ENCODE measurements around the gene CEP43.

GRCh38 chr6:167031082-167031709, 32.0 kb downstream of the CEP43 start:
- TF ChIP-seq CTCF (conservative IDR thresholded peaks at IDR 0.05 in 1 of 2, IDR thresholded peaks at IDR 0.05 in 1 of 2; ENCODE audit: extremely low read depth in 1 of 2, insufficient read depth in 1 of 2, low read depth in 1 of 2, low read length in 2 of 2) (no peak), EZH2 (IDR thresholded peaks at IDR 0.05; ENCODE audit: borderline replicate concordance, low read length) (no peak)

Data from mammary epithelial cell (primary cell).